ENCODE measurements around the gene DNAJC25.
"Not testable (repeated sequence)": the region's sequence is repeated elsewhere in the genome, so short reads cannot be mapped to it uniquely, and the experiment has no call there.

DNAJC25 gene

DNA sequence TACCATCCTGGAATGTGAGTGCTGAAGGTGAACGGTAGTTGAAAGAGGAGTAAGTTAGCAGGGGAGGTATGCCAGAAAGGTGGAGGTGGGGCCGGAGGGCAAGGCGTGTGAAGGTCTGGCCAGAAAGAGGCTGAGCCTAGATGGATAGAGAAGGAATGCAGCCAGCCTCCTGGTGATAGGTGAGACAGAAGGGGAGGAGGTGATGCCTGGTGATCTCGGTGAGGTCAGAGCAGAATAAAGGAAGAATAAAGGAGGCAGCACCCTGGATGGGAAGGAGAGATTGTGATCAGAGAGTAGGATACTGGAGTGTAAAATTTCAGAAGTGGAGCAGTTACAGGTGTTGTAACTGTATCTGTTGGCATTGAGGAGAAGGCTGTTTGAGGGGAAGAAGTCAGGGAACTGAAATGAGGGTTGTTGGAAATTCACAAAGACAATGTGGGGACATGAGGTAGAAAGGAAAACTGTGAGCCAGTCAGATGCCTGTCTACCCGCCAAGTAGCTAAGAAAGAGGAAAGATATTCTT, 32.2 kb downstream of the DNAJC25 start:
- no peak for DNase-seq (ENCODE audit: low read depth)

DNA sequence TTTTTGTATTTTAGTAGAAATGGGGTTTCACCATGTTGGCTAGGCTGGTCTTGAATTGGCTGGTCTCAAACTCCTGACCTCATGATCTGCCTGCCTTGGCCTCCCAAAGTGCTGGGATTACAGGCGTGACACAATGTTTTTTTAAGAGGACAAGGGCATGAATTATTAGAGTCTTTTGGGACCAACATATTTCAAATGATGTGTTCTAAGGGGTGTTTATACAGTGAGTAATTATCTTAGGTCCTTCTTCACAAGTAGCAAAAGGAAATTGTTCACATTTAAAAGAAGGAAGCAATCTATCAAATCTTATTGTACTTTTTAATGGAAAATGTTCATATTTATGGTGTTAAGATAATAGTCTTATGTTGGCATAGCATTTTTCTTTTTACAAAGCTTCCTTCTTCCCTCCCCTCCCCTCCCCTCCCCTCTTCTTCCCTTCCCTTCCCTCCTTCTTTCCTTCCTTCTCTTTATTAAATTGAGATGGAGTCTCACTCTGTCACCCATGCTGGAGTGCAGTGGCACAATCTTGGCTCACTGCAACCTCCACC, 37.0 kb downstream of the DNAJC25 start:
- no peak for DNase-seq (ENCODE audit: low read depth)

DNA sequence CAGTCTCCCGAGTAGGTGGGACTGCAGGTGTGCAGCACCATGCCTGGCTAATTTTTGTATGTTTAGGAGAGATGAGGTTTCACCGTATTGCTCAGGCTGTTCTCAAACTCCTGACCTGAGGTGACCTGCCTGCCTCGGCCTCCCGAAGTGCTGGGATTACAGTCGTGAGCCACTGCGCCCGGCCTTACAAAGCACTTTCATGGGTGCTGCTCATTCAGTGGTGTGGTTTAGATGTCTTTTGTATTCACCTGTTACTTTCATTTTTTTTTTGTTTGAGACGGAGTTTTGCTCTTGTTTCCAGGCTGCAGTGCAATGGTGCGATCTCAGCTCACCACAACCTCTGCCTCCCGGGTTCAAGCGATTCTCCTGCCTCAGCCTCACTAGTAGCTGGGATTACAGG, 37.5 kb downstream of the DNAJC25 start:
- not testable (repeated sequence) for DNase-seq (ENCODE audit: low read depth)

DNA sequence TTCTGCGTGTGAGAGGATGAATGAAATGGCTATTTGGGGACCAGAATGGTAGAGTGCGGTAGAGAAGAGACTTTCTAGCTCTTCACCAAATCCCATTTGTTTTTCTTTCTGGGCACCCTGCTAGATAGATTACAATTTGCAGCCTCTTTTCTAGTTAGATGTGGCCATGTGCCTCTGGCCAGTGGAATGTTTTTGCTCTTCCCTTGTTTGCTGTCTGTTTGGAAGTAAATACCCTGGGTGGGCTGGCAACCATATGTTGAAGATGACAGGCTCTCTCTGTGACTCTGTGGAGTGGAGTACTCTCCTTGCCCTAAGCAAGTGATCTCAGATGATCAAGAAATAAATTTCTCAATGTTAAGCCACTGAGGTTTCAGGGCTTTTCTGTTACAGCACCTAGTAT, 43.2 kb downstream of the DNAJC25 start:
- no peak for DNase-seq (ENCODE audit: low read depth)

DNA sequence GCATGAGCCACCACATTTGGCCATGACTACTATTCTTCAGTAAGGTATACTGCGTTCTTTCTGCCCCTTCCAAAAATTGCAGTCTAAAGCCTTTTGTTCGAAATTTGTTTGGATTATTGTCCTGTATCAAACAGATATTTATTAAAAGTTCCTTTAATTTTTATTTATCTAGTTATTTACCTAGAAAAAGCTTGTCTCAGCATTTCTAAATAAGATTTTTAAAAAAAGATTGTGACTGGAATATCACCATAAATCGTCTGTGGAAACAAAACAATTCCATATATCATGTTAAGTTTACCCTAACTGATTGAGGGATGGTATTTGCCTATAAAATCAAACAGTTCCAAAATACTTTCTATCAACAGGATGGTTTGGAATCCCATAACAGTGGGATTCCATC, 45.0 kb downstream of the DNAJC25 start:
- no peak for DNase-seq (ENCODE audit: low read depth)

DNA sequence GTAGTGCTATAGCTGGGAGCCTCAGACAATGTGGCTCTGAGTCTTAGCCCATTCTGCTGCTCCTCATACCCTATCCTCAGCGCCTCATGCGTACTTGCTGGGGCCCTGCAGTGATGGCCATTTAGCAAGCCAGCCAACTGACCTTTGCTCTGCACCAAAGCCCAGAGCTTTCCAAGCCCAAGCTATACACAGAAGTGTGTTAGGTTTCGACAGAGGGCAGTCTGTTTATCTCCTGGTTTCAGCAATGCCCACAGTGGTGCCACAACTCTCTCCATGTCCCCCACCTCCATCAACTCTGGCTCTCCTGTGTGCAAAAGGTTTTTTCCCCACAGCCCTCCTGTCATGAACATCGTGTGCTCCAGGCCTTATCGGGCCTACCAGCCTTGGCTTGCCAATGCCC, 47.2 kb downstream of the DNAJC25 start:
- DNase-seq (ENCODE audit: low read depth) = no peak

DNA sequence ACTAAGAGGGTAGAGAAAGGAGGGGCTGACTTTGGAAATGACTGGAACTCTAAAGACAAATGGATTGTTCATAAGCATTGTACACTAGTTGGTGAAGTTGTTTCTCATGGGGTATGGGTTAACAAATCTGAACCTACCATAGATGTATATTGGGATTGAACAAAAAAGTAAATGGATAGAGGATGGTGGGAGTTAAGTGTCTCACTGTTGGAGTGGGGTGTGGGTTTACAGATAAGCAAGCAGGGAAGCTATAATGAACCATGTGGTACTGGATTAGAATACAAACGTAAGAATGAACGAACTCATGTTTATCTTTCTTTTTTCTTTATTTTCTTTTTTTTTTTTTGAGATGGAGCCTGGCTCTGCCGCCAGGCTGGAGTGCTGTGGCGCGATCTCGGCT, 48.1 kb downstream of the DNAJC25 start:
- DNase-seq (ENCODE audit: low read depth) = no peak

DNA sequence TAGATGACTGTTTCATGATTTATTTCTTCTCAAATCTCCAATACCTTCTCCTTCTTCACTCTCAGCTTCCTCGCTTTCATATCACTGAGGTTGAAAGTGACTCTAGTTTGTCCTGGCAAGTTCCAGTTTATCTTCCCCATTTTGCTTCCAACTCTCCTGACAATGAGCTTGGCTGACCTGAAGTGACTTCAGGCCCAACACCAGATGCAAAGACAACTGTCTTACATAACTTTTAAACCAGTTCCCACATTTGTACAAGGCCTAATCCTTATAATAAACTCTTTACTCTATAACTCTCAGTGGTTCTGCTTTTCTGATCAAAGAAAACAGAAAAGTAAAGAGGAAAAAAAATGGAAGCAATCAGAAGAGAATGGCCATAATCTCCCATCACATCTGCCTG, 52.3 kb downstream of the DNAJC25 start:
- no peak for DNase-seq (ENCODE audit: low read depth)

DNA sequence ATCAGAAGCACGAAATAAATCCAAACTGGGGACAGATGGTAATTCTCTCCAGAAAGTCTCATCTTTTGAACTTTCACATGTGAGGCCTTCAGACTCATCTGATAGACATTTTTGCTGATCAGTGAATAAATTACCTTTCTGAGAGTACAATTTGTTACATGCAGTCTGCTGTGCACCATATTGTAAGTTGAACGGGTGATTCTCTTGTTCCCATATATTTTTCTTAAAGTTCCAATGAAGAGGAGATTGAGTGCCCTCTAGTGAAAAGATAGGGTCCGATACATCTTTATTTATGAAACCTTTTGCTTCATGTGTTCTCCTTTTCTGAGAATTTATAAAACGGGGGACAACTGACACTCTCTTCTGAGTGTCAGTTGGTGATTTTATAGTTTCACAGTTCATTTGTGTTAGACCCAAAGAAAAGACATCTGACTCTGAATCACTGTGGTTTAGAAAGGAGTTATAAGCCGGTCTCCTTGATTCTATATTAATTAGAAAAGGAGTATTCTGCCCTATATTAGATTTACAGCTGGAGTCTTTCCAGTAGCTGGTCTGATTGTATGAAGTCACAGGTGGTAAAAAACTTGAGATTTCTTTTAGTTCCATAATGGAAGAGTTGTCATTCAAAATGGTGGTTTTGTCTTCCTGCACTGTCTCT, 60.7 kb downstream of the DNAJC25 start:
- no peak for DNase-seq (ENCODE audit: low read depth)

DNA sequence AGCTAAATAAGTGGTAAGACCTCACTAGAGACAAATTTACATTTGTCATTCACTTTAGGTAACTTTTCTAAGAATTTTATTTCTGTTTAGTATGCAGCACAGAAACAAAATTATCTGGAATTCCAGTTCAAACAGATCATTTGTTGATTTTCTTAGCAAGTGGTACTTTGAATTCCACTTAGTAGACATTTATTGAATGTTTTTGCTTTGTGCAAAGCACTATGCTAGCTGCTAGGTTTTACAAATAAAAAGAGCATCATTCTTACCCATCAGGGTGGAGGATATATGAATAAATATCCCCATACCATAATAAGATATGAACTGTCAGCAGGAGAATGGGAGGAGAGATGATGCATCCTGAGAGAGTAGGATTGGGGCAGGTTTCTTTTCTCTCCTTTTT, 65.7 kb downstream of the DNAJC25 start:
- no peak for DNase-seq (ENCODE audit: low read depth)

DNA sequence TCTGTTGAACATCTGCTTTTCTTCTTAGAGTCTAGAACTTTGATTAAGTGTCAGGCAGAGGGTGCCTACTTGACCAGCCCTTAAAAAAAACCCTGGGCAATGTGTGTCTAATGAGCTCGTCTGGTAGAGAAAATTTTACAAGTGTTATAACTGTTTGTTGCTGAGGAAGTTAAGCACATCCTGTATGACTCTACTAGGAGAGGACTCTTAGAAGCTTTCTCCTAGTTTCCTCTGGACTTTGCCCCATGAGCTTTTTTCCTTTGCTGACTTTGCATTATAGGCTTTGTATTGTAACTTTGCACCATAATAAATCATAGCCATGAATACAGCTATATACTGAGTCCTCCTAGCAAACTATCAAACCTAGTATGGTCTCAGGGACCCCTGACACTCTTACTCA, 69.6 kb downstream of the DNAJC25 start:
- DNase-seq (ENCODE audit: low read depth) = no peak

Measured in activated T-cell treated with anti-CD3 and anti-CD28 coated beads for 1 hour (primary cell).